KG1 (cell line): Measurements from ENCODE around the gene USP2.

ENCODE experiments used
- DNase-seq: peaks from one replicate; lab custom pipeline; 2025; lab: John Stamatoyannopoulos, UW

Gene USP2

DNA sequence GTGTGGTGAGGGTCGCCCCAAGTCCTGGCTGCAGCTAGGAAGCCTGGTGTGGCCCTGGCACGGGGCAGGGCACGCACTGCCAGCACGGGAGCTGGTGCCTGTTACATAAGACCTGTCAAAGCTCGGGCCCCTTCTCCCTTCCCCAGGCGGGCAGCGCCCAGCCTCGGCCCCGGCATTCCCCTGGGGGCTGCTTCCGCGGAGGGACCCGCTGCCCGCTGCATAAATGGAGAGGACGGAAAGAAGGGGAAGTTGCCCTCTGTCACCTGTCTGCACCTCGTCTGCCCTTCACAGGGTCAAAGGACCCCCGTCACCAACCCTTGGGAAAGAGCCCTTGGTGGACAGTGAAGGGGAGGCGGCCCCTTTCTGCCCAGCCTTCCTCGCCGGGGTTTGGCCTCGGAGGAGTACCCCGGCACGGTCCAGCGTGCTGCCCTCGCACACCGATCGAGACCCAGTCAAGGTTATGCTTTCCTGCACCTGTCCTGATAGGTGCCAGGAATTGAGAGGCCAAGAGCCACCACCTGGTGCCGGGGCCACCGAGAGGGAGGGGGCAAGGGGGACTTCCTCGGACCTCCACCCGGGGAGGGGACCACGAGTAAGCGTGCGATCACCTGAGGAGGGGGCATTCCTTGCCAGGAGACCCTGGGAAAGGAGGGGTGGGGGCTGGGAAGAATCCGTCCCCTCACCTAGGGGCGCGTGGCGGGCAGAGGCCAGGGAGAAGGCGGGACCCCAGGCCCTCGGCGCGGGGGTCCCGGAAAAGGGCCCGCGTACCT, 18.2 kb downstream of the USP2 start:
- no peak for DNase-seq

DNA sequence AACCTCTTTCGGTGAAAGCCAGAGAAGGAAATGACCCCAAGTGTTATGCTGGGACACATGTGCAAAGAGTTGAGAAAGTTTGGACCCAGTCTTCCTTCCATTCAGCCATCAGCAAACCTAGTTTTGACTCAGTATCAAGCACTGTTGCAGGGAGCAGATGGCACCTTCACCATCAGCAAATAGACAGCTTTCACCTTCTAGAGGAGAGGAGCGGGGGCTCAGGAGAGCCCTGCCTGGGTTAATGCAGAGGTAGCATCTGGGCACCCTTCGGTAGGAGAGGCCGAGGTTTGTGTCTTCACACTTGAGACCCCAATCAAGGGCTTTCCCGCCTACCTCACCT, 18.8 kb downstream of the USP2 start:
- DNase-seq: no peak

DNA sequence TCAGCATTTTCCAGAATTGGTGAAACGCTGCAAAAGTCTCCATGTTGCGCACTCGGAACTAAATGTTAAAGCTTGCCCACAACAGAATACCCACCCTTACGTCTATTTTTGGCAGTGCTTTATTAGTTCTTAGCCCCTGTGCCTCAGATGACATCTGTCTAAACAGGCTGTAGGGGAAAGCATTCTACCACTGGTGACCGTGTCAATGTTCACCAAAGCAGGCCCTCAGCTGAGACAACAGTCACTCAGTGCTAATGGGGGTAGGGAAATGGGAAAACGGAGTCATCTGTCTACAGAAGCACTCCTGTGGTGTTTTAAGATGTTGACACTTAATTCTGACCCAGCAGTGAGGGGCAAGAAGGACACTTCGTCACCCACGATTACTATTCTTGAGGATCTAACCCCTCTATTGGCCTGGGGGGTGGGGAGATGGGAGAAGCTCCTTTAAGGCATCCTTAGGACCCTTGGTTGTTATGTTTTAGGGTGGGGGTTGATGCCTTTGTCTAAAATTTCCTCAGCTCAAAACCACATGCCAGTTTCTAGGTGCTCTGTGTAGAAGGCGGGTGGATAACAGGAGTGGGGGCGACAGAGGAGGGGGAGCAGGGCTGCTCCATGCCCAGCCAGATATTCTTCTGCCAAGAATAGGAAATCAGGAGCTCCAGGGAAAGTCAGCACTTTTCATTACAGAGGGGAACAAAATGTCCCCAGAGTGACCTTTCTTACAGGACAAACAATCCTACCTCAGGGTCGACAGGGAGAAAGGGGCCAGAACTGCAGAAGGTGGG, 19.4 kb downstream of the USP2 start:
- no peak for DNase-seq

DNA sequence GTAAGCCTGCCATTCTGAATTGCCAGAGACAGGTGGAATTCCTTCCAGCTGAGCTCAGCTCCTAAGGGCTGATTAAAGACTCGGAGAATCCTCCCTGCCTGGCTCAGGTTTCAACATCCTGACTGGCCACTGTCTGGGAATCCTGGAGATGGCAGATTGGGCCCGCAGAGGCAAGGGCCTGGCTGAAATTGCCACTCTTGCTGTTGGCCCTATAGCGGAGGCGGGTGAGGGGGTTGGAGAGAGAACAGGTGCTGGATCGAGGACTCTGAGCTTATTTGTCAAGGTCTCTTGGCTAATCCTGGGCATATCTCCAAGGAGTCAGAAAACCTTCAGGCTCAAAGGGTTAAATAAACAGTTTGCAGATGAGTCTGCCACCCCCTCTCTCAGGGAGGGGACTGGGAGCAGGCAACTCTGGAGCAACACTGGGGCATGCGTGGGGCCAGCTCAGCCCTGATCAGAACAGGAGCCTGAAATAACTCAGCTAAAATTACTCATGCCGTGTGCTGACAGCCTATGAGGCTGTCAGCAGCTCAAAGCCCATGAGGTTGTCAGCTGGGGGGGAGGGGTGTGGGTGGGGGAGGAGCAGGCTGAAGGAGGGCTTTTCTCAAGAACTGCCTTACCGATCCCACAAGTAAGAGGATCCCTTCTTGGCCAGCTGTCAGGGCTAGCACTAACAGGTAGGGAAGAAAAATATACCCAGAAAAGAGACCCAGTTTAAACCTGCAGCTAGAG, 20.3 kb downstream of the USP2 start:
- no peak for DNase-seq

DNA sequence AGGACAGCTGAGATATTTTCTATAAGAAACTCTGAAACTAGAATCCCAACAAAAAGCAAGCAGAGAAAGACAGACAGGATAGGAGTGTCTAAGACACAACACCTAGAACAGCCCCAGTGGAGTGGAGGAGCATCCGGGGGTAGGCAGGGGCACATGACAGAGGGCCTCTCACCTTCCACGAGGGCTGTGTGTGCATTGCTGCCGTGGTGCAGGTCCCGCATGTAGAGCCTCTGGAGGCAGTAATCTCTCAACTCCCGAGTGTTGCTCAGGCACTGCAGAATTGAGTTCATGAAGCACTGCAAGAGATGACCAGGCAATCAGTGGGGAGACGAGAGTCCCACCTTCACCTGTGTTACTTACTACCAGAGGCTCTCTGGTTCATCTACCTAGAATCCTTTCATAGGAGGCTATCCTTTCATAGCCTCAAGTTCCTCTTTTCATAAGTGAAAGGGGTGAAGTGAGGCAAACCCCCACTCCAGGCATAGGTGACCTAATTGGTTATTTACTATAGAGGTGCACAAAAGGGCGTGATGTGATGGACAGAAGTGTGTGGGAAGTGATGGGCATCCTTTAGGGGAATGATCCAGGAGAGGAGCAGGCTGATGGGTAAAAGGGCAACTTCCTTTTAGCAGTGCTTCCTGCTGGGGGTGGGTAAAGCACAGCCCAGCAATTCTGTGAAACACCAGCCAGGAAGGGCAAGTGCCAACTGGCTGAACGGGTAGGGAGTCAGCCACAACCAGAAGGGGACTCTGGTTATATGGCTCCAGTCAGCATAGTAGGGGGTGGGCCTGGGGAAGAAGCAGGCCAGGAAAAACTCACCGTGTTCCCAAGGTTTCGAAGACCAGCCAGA, 21.9 kb downstream of the USP2 start:
- DNase-seq: peak; percentile 47

DNA sequence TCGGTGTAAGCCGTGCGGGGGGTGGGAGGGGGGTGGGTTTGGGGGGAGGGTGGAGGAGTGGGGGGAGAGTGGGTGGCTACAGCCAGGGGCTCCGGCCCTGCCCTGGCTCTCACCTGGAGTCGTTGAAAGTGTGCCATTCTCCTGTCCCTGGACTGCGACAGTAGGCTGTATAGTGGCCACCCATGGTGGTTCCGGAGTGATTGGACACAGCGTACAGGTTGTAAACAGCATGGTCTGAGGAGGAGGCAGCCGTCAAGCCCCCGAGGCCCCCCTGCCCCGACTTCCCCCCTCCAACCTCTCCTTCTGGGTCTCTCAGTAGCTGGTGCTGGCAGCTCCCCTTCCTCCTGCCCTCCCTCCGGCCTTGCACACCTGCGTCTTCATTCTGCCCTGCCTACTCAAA, 24.4 kb downstream of the USP2 start:
- no peak for DNase-seq

DNA sequence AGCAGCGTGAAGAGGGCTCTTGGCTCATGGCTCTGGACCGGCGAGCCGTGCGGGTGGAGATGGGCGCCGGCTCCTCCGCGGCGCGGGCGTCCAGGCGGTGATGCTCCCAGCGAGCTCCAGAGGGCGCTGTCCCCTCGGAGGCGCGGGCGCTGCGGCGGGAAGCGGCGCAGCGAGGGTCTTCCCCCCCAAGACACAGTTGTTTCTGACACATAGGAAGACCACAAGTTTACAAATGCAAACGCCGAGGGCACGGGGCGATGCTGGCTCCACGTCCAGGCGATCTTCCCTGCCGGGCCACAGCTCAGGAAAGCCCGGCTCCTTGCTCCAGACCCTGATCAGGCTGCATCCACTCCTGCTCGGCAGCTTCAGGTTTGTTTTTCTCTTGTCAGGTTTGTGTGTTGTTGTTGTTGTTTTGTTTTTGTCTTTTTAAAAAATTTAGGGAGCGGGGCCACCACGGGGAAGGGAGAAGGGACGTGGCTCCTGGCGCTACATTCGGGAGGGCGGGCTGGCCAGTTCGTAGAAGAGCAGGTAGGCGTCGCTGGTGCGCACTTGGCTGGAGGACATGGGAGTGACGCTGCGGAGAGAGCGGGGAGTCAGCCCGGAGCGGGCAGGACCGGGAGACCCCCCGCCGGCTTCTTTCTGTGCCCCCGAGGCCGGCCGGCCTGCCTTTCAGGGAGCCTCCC, 25.0 kb downstream of the USP2 start:
- DNase-seq: peak; percentile 83

DNA sequence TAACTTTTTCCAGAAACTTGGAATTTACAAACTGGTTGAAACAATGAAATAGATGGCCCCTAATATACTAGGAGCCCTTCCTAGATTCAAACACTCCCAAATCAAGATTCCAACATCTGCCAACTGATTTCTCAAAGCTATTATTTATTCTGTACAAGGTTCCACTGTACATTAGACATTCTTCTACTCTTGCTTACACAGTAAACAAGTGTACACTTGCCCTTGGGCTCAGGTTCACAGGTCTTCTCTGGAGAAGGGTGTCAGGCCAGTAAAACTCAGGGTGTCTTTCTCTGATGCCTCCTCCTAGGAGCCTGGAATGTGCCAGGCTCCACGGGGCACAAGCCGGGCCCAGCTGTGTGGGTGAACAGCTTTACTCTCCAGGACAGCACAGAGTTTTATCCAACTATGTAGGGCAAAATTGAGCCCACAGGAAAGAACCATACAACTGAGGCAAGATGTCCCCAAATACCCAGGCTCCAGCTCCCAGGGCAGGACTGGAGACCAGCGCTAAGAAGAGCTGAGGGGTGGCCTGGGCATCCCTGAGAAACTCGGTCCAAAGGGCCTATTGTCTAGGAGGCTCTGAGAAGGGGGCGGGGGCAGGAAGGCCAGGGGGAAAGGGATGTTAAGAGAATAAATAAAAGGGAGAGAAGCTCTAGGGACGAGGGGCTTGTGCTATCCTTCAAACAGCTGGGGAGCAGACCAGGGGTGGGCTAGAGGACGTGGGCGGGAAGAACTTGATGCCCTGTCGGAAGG, 26.2 kb downstream of the USP2 start:
- DNase-seq: no peak

DNA sequence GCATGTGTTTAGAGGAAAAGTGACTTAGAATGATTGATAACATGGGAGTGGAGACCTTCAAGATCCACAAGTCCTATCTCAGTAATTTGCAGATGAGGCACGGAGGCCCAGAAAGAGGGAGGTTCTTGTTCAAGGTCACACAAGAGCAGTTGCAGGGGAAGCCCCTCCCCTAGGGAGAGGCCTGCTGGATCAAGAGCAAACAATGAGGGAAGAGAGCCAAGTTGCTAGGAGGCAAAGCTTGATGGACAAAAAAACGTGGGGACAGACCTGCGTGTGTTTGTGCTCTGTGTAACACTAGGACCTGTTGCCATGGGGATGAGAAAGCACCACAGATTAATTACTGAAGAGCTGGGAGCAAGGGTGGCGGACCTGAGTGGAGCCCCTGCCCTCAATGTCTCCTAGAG, 28.6 kb downstream of the USP2 start:
- no peak for DNase-seq

DNA sequence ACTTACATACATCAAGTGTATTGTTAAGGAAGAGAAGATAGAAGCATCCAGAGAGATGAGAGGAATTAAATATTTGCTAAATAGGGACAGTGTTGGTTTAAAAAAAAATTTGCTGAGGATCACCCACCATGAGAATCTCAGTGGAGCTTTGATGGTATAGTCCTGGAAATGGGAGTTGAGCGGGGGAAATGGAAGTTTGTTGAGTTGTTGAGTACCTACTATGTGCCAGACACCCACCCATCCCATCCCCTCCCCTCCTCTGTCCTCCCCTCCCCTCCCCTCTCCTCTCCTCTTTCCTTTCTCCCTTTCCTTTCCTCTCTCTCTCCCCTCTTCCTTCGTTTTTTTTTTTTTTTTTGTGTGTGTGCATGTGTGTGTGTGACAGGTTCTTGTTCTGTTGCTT, 30.3 kb downstream of the USP2 start:
- DNase-seq: no peak

DNA sequence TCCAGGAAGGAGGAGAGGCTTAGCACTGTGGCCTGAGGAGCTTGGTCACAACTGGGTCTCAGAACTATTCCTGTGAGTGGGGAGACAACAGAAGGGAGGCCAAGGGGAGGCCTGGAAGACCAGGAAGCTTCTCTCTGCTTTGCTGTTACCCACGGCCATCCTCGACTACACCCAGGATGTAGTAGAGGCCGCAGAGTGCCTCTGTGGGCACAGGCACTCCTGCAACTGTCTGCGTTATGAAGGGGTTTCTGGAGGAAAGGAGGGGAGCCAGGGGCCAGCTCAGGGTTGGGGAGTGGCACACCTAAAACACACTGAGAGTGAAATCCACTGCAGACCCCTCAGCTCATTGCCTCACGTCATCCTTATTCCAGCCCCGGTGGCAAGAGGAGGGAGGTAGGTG, 31.2 kb downstream of the USP2 start:
- no peak for DNase-seq

DNA sequence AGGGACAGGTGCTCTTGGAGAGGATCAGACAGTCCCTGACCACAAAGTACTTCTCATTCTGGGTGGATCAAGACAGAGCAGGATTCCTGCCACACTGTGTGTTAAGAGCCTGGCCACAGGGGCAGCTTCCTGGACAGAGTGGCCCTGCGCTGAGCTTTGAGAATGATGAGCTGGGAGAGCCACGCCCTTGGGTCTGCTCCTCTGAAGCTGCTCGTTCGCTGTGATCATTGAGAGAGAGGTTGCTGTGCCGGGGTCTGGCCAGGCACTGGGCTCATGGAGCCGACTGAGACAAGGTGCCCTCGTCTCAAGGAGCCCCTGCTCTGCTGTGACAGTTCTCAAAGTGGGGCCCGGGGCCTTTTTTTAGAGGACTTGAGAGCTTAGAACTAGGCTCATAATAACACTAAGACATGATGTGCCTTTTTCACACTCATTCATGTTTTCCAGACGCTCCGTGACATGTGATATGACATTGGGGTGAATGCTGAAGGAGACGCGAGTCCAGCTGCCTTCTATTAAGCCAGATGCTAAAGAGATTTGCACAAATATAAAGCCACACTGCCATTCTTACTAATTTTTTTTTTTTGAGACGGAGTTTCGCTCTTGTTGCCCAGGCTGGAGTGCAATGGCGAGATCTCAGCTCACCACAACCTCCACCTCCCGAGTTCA, 33.4 kb downstream of the USP2 start:
- no peak for DNase-seq

DNA sequence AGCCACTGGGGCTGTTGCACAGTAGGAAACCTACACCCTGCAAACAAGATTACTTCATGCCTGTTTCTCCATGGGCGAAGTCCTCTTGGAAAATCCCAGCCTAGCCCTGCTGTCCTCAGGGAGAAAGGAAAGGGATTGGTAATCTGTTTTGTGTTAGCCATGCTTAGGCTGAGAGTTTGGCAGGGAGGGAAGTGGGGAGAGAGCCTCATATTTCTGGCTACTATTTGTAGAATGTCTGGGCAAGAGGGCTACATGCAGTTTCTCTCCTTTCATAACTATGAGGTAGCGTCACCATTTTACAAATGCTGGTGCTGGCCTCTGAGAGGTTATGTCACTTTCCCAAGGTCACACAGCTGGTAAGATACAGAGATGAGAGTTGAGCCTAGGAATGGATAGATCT, 34.2 kb downstream of the USP2 start:
- DNase-seq: no peak

DNA sequence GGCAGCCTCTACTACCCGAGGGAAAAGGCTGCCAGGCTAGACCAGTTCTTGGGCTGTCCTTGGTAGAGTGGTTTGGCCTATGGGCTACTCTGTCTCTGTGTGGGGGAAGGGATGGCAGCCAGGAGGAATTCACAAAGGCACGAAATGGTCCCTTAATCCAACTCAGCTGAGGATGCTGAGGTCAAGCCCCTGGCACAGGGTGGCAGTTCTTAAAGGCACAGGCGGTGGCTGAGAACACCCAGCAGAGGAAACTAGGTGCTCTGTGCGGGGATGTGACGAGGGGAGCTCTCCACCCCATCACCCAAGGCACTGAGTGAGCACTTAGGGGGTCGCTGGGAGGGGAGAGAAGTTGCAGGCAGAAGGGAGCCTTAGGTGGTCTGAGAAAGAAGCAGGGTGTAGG, 34.9 kb downstream of the USP2 start, which contains the start of gene MFRP:
MFRP (minus strand) TSS at position 101 of the 400 bp plus-strand sequence. CDS start 192 bp downstream, outside the sequence.
- no peak for DNase-seq

DNA sequence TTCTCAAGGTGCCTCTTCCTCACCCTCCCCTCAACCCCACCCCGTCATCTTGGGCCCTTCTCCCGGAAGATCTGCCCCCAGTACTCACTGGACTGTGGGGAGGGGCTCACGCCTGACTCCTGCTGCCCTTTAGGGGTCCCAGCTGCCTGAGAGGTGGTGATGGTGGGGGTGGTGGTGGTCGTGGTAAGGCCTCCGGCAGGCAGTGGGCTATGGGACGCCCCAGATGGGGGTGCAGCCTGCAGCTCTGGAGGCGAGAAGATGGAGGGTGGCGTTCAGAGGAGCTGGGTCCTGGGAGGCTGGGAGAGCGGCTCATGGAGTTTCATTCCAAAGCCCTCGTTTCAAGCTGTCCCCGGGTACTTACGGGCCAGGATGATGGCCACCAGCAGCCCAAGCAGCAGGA, 35.8 kb downstream of the USP2 start:
- DNase-seq: no peak

DNA sequence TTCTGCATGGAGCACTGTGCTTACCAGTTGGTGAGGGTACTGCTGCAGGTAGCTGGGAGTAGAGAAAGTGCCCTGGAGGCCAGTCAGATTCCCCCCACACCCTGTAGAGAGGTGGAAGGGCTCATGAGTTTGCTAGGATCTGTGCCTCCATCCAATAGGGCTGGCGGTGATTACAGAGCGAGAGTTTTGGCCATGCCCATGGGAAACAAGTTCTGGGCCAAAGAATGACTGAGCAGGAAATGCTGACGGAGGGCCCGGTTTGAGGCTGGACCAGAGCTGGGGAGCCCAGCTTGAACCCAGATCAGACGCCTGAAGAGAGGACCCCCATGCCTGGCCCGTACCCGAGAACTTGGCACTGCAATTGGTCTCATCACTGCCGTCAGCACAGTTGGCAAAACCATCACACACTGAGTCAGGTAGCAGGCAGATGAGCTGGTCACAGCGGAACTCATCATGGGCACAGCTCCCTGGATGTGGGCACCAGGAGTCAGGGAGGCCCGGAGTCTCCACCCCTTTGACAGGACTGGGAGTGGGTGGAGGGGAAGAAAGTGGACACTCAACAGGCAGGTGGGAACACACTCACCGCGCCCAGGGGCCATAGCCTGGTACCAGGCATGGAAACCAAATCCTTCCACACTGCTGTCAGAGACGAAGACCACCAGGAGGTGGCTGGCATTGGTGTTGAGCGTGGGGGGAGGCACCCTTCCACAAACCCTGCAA, 37.0 kb downstream of the USP2 start:
- DNase-seq: no peak

DNA sequence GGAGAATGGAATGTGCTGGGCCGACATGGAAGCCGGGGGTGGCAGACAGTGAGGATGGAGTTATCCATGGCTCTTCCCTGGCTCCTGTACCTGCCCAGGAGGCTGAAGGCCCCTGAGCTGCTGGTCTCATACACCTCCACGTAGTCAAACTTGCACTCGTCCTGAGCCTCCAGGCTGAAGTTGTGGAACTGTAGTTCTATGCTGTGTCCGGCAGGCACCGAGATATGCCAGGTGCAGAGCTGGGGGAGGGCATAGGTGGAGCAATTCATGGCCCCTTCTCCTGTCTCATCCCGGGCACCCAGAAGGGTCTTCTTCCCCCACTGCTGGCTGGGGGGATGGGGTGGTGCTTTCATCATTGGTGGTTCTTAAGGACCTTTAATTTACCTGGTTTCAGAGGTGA, 37.8 kb downstream of the USP2 start:
- DNase-seq: no peak

DNA sequence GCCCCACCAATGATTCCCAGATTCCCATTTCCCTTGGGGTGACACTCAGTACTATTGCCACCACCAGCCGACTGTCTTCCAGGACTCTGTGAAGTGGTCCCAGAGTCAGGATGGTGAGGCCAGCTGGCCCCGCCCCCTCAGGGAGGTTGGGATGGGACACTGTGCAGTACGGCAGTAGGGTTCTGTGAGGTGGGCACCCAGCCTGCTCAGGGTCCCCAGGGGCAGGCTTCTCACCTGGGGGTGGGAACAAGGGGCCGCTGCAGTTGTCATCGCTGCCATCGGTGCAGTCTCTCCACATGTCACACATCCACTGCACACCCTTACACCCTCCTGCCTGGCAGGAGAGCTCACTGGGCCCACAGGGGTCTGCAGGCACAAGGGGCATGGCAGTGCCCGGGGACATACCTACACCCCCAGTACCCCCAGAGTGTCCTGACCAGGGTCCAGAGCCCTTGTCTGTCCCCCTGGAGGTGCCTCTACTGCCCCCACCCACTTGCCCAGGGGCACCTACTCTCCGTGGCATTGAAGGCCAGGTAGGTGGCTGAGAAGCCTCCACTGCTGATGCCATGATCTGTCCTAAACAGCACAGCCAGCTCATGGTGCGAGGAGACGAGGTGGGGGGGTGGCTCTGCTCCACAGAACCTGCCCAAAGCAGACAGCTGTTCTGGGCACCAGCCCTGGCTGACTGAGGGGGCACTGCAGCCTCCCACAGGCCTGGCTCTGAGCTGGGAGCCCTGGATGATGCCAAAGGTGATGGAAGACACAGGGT, 38.9 kb downstream of the USP2 start:
- no peak for DNase-seq

DNA sequence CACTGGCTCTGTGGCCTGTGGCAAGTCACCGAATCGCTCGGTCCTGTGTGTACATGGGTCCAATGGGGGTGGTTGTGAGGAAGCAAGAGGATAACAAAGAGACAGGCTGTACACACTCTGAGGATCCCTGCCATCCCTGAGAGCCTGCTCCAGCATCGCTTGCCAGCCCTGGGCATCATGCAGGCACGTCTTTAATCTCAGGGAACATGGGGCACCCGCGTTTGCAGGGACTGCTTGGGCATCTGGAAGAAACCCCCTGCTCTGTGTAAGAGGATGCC, 39.5 kb downstream of the USP2 start:
- no peak for DNase-seq
